Urinary bladder (tissue), 4 donors: Measurements from ENCODE around the gene TTN. TPM values are rescaled to one million over a fixed set of nuclear protein-coding genes. Genes with fewer than 3 reads are reported as not detected.

ENCODE experiments used
- DNase-seq: peaks from one replicate; pipeline ENCODE4 v3.0.0-alpha.2; 2015; ENCODE audit errors: extremely low spot score
- H3K27ac ChIP-seq: one replicate; pipeline ENCODE4 v1.5.1; 2013; ENCODE audit warnings: low read depth, mild to moderate bottlenecking, moderate library complexity
- H3K36me3 ChIP-seq: one replicate; pipeline ENCODE4 v1.6.1; 2013; ENCODE audit warnings: mild to moderate bottlenecking, moderate library complexity; ENCODE audit not compliant: insufficient read depth
- H3K4me1 ChIP-seq: one replicate; pipeline ENCODE4 v1.6.1; 2013; ENCODE audit warnings: mild to moderate bottlenecking, moderate library complexity; ENCODE audit not compliant: insufficient read depth
- H3K4me3 ChIP-seq: one replicate; pipeline ENCODE4 v1.5.1; 2013; ENCODE audit warnings: low read depth, low read length
- WGBS: extraction: QIAGEN DNeasy Blood & Tissue Kit; methylation state at CpG from one replicate; pipeline ENCODE4 v1.1.7; 2013; 5-methylcytosine and 5-hydroxymethylcytosine counted together
- polyA plus RNA-seq: library from polyadenylated mRNA; stranded (reverse); fragments of 200-250 nt; gene quantifications from one replicate; pipeline ENCODE4 v1.2.3, GENCODE V29; 2013
- total RNA-seq: library from RNA; depleted of rRNA; stranded (reverse); fragments of >200 nt; gene quantifications from one replicate; pipeline ENCODE4 v1.2.3, GENCODE V29; 2014
- donor health status: healthy with polysubstance abuse.
- donor health status: healthy.

The TTN gene
- 153 TPM for total RNA-seq
- 0.04 TPM for polyA plus RNA-seq

DNA sequence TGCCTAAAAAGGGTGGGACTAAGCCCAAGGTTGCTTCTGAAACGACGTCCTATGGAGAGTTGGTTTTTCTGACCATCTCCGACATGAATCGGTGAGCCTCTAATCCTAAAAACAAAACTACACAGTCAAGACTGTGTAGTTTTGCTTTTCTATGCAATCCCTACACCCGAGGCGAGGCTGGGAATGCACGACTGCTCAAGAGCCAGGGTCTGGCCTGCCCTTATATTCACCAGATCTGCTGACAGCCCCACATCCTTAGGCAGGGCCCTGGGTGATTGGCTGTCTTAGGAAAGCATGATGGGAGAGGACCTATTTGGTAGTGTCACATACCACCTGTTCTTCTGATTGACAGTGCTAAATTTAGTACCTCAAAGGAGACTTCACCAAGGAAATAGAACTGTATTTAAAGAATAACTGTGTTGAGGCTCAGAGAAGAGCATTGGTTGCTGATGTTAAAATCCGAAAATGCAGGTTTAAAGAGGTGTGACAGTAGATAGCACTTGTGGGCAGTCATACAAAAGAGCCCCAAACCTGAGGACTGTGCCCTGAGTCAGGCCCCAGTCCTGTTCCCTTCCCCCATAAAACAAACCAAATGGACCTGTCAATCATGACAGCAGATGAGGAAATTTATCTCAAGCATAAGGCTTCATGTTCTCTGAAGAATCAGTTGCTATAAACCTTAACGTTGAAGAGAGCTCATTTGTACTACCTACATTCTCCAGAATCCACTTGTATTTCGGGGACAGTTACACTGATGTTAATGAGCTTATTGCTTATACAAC, at the start of gene TTN:
Gene TTN, minus strand, starts transcription at position 197 of the 782 bp plus-strand sequence. CDS start 2,781 bp downstream, outside the sequence.
- H3K27ac ChIP-seq, result no peak within 1 kb of the TSS
- 88% methylated on average over 10 of the region's 10 CpGs for WGBS
- H3K4me3 ChIP-seq, result no peak within 1 kb of the TSS

DNA sequence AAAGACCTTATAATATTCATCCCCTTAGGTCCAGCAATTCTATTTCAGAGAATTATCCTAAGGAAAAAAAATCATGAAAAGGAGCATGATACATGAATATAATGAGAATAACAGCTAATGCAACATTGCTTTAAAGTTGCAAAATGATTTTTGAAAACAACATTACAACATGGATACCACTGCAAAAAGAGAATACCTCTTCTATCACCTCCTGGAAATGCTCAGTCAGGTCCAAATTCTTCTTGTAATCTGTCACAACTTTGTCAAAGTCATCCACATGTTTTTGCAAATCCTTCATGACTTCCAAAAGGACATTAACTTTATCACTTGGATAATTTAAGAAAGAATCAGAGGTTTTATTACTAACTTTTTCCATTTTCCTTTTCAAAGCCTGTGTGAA, 47.9 kb upstream of the TTN start:
- no peak for DNase-seq
- Histone ChIP-seq H3K36me3 (no peaks in the 10 kb centered on the region), H3K4me3 (no peak overlapping the region), H3K4me1 (no peaks in the 10 kb centered on the region), H3K27ac (no peak overlapping the region)

More for the DNA sequence above, at the start of gene TTN:
- no peaks in the 10 kb centered on the region for H3K36me3 ChIP-seq
- no peaks in the 10 kb centered on the region for H3K4me1 ChIP-seq
- DNase-seq, result no peak

- 98% methylated on average over 5 of the region's 5 CpGs for WGBS
- no peak for DNase-seq
- Histone ChIP-seq H3K27ac (no peak overlapping the region), H3K4me1 (no peaks in the 10 kb centered on the region), H3K4me3 (no peak overlapping the region), H3K36me3 (no peaks in the 10 kb centered on the region)
Measured at GRCh38 chr2:178848335-178848734, 41.1 kb upstream of the TTN start.

DNA sequence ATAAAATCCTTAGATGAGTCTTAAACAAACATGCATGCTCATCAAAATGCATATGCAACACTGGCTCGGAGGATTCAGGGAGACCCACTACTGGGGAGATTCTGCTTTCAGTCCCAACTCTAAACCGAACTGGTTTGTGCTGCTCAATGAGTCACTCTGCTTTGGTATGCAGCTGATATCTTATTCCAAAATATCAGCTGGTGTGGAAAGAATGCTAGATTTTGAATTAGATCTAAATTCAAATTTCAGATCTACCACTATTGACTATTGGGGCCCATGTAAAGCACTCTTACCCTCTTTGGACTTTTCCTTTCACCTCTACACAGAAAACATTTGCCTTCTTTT, 39.2 kb upstream of the TTN start:
- Histone ChIP-seq H3K4me3 (no peak overlapping the region), H3K36me3 (no peaks in the 10 kb centered on the region), H3K27ac (no peak overlapping the region), H3K4me1 (no peaks in the 10 kb centered on the region)
- 50% methylated on average over 2 of the region's 2 CpGs for WGBS
- DNase-seq, result no peak

GRCh38 chr2:178845566-178846457, 38.6 kb upstream of the TTN start:
- DNase-seq, result no peak
- 56% methylated on average over 2 of the region's 2 CpGs for WGBS
- Histone ChIP-seq H3K4me1 (no peaks in the 10 kb centered on the region), H3K36me3 (no peaks in the 10 kb centered on the region), H3K27ac (no peak overlapping the region), H3K4me3 (no peak overlapping the region)

- no peak overlapping the region for H3K27ac ChIP-seq
- no peak overlapping the region for H3K4me3 ChIP-seq
- 59% methylated on average over 2 of the region's 2 CpGs for WGBS
- H3K36me3 ChIP-seq, result no peaks in the 10 kb centered on the region
- no peak for DNase-seq
- no peaks in the 10 kb centered on the region for H3K4me1 ChIP-seq
Measured at GRCh38 chr2:178844701-178845100, 37.5 kb upstream of the TTN start.

- H3K36me3 ChIP-seq, result no peaks in the 10 kb centered on the region
- DNase-seq, result no peak
- 71% methylated on average over 4 of the region's 4 CpGs for WGBS
- H3K4me3 ChIP-seq, result no peak overlapping the region
- no peaks in the 10 kb centered on the region for H3K4me1 ChIP-seq
- H3K27ac ChIP-seq, result no peak overlapping the region
Measured at GRCh38 chr2:178844269-178844668, 37.0 kb upstream of the TTN start.

GRCh38 chr2:178843697-178844096, 36.5 kb upstream of the TTN start:
- DNase-seq, result no peak
- H3K4me1 ChIP-seq, result no peaks in the 10 kb centered on the region
- no peaks in the 10 kb centered on the region for H3K36me3 ChIP-seq
- WGBS, result 90% methylated on average over 1 of the region's 1 CpG
- H3K27ac ChIP-seq, result no peak overlapping the region
- H3K4me3 ChIP-seq, result no peak overlapping the region

GRCh38 chr2:178836807-178837206, 29.6 kb upstream of the TTN start:
- Histone ChIP-seq H3K4me3 (no peak overlapping the region), H3K4me1 (no peaks in the 10 kb centered on the region)
- WGBS, result 53% methylated on average over 4 of the region's 4 CpGs

DNA sequence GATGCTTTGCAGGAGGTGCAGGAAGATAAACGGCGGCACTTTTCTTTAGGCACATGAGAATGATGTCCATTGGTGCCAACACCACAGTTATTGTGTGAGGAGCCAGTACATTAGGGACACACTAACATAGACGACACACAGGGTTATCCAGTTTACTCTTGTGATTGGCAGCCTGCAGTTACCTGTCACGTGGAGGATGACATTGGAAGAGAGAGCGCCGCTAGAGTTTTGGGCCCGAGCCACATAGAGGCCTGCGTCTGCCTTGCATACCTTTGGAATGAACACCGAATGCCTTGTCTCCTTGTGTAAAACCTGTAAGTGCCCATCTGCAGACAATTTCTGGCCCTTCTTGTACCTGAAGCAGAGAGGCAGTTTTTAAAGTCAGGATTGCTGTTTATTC, 26.9 kb upstream of the TTN start:
- DNase-seq, result no peak
- Histone ChIP-seq H3K4me3 (no peak overlapping the region), H3K4me1 (no peaks in the 10 kb centered on the region), H3K36me3 (no peaks in the 10 kb centered on the region), H3K27ac (no peak overlapping the region)
- 94% methylated on average over 9 of the region's 9 CpGs for WGBS

More at GRCh38 chr2:178836807-178837206, 29.6 kb upstream of the TTN start:
- Histone ChIP-seq H3K36me3 (no peaks in the 10 kb centered on the region), H3K27ac (no peak overlapping the region)
- no peak for DNase-seq

DNA sequence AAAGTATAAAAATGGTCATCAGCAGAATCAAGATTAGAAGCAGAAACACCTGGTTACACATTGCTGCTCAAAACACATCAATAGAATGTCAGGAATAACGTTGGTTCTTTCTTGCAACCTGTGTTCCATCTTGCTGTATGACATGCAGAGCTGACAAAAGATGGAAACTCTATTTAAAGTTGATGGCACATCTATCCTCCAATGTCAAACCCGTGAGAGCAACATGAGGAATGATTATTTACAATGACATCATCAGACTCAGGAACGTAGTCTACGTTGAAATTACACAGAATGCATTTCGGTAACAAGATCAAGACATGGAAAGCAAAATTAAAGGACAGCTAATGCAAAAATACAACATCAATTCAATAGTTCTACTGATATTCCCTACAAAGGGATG, 26.2 kb upstream of the TTN start:
- no peak overlapping the region for H3K27ac ChIP-seq
- H3K36me3 ChIP-seq, result no peaks in the 10 kb centered on the region
- H3K4me1 ChIP-seq, result no peaks in the 10 kb centered on the region
- WGBS, result 89% methylated on average over 5 of the region's 5 CpGs
- H3K4me3 ChIP-seq, result no peak overlapping the region
- no peak for DNase-seq

GRCh38 chr2:178830451-178830850, 23.2 kb upstream of the TTN start:
- H3K36me3 ChIP-seq, result no peaks in the 10 kb centered on the region
- DNase-seq, result no peak
- WGBS, result 71% methylated on average over 2 of the region's 2 CpGs
- no peak overlapping the region for H3K27ac ChIP-seq
- H3K4me1 ChIP-seq, result no peaks in the 10 kb centered on the region
- no peak overlapping the region for H3K4me3 ChIP-seq

- H3K4me3 ChIP-seq, result no peak overlapping the region
- H3K36me3 ChIP-seq, result no peaks in the 10 kb centered on the region
- H3K4me1 ChIP-seq, result no peaks in the 10 kb centered on the region
- WGBS, result 78% methylated on average over 3 of the region's 3 CpGs
- no peak for DNase-seq
- no peak overlapping the region for H3K27ac ChIP-seq
Measured at GRCh38 chr2:178829981-178830380, 22.8 kb upstream of the TTN start.
